Measurements from ENCODE around the gene PROB1.
A peak's percentile ranks its signal among the peaks of the same experiment; 100 is the strongest.
"Not testable (repeated sequence)": the region's sequence is repeated elsewhere in the genome, so short reads cannot be mapped to it uniquely, and the experiment has no call there.

PROB1 gene

GRCh38 chr5:139397921-139398320 lies 3.0 kb upstream of the PROB1 start:
- in situ Hi-C loops (cut with HindIII; ENCODE audit: low pct_ligation_motif_present, low pct_unique_long_range_greater_than_20kb, low sequenced_read_pairs), result no loop called here
- DNase-seq, result no peak

GRCh38 chr5:139396691-139397090 lies 1.8 kb upstream of the PROB1 start:
- in situ Hi-C loops (cut with HindIII; ENCODE audit: low pct_ligation_motif_present, low pct_unique_long_range_greater_than_20kb, low sequenced_read_pairs), result no loop called here
- DNase-seq, result no peak

- in situ Hi-C loops (cut with HindIII; ENCODE audit: low pct_ligation_motif_present, low pct_unique_long_range_greater_than_20kb, low sequenced_read_pairs), result no loop called here
Measured at GRCh38 chr5:139395844-139396640, 1.1 kb upstream of the PROB1 start.

GRCh38 chr5:139394123-139394653 lies 716 bp downstream of the PROB1 start:
- DNase-seq, result no peak
- in situ Hi-C loops (cut with HindIII; ENCODE audit: low pct_ligation_motif_present, low pct_unique_long_range_greater_than_20kb, low sequenced_read_pairs), result no loop called here

More at GRCh38 chr5:139395844-139396640, 1.1 kb upstream of the PROB1 start:
- no peak for DNase-seq

- DNase-seq, result no peak
- in situ Hi-C loops (cut with HindIII; ENCODE audit: low pct_ligation_motif_present, low pct_unique_long_range_greater_than_20kb, low sequenced_read_pairs), result no loop called here
Measured at GRCh38 chr5:139393497-139394122, 1.3 kb downstream of the PROB1 start.

- DNase-seq, result peak; percentile 69
- in situ Hi-C loops (cut with HindIII; ENCODE audit: low pct_ligation_motif_present, low pct_unique_long_range_greater_than_20kb, low sequenced_read_pairs), result no loop called here
Measured at GRCh38 chr5:139392678-139393496, 2.0 kb downstream of the PROB1 start.

- in situ Hi-C loops (cut with HindIII; ENCODE audit: low pct_ligation_motif_present, low pct_unique_long_range_greater_than_20kb, low sequenced_read_pairs), result no loop called here
- DNase-seq, result no peak
Measured at GRCh38 chr5:139392324-139392677, 2.6 kb downstream of the PROB1 start.

GRCh38 chr5:139391570-139392323 lies 3.2 kb downstream of the PROB1 start:
- in situ Hi-C loops (cut with HindIII; ENCODE audit: low pct_ligation_motif_present, low pct_unique_long_range_greater_than_20kb, low sequenced_read_pairs), result no loop called here
- DNase-seq, result no peak

- DNase-seq, result no peak
- in situ Hi-C loops (cut with HindIII; ENCODE audit: low pct_ligation_motif_present, low pct_unique_long_range_greater_than_20kb, low sequenced_read_pairs), result no loop called here
Measured at GRCh38 chr5:139390639-139391569, 4.0 kb downstream of the PROB1 start.

- in situ Hi-C loops (cut with HindIII; ENCODE audit: low pct_ligation_motif_present, low pct_unique_long_range_greater_than_20kb, low sequenced_read_pairs), result no loop called here
- no peak for DNase-seq
Measured at GRCh38 chr5:139389701-139390638, 4.9 kb downstream of the PROB1 start, which contains the start of gene MZB1. TSS of gene MZB1 (minus strand) at chr5:139389913. CDS start at chr5:139389856, 57 bp downstream.

- in situ Hi-C loops (cut with HindIII; ENCODE audit: low pct_ligation_motif_present, low pct_unique_long_range_greater_than_20kb, low sequenced_read_pairs), result no loop called here
- DNase-seq, result peak; percentile 44
Measured at GRCh38 chr5:139388198-139388821, 6.6 kb downstream of the PROB1 start.

GRCh38 chr5:139387611-139388197 lies 7.2 kb downstream of the PROB1 start:
- in situ Hi-C loops (cut with HindIII; ENCODE audit: low pct_ligation_motif_present, low pct_unique_long_range_greater_than_20kb, low sequenced_read_pairs), result no loop called here
- DNase-seq, result no peak

- in situ Hi-C loops (cut with HindIII; ENCODE audit: low pct_ligation_motif_present, low pct_unique_long_range_greater_than_20kb, low sequenced_read_pairs); DNase-seq: not testable (repeated sequence)
Measured at GRCh38 chr5:139386956-139387355, 7.9 kb downstream of the PROB1 start.

- in situ Hi-C loops (cut with HindIII; ENCODE audit: low pct_ligation_motif_present, low pct_unique_long_range_greater_than_20kb, low sequenced_read_pairs), result no loop called here
Measured at GRCh38 chr5:139386050-139386438, 8.9 kb downstream of the PROB1 start.

More at GRCh38 chr5:139386050-139386438, 8.9 kb downstream of the PROB1 start:
- DNase-seq, result no peak
